Right ventricle myocardium superior (tissue), 1 donor: ENCODE data around the gene IL10RB. TPM values are rescaled to one million over a fixed set of nuclear protein-coding genes. Genes with fewer than 3 reads are reported as not detected.
"Not testable (repeated sequence)": the region's sequence is repeated elsewhere in the genome, so short reads cannot be mapped to it uniquely, and the experiment has no call there.

Source experiments
- ATAC-seq: fragments of 200-7000 bp; cut with Tn5 transposase; one replicate; pipeline ENCODE4 v1.9.1; 2020; ENCODE audit warnings: mild to moderate bottlenecking; ENCODE audit not compliant: poor library complexity
- DNase-seq: peaks from one replicate; pipeline ENCODE4 v3.0.0-alpha.2; 2020
- intact Hi-C: fragments of 100-400 bp; cut with DNase I; formaldehyde crosslinking; loops from one replicate; pipeline ENCODE4 v1.11.2; 2022
- total RNA-seq: library from RNA; stranded (reverse); fragmentation: NEBNext Ultra II Directional; extraction: Animal tissue kit (Norgen Biotek cat#: 25700); gene quantifications from one replicate; pipeline ENCODE4 v1.2.1, GENCODE V29; 2021
- donor health status: DM: no; HTN: yes; CAD: no; lungs with severe emphysema.

The IL10RB gene
- total RNA-seq, 1 donor from 2014 or later, result 8.8 TPM

- intact Hi-C loops, result no loop called here
- no peak for ATAC-seq
- no peak for DNase-seq
These were observed 51.0 kb downstream of the IL10RB start for GRCh38 chr21:33317145-33317544.

GRCh38 chr21:33317786-33318486 lies 51.8 kb downstream of the IL10RB start:
- intact Hi-C loops, result no loop called here
- no peak for ATAC-seq
- no peak for DNase-seq

- DNase-seq, intact Hi-C loops, ATAC-seq: not testable (repeated sequence)
These were observed 54.8 kb downstream of the IL10RB start for GRCh38 chr21:33321005-33321404.

- DNase-seq, ATAC-seq, intact Hi-C loops: not testable (repeated sequence)
These were observed 57.4 kb downstream of the IL10RB start for GRCh38 chr21:33323610-33324009.

GRCh38 chr21:33324291-33325221 lies 58.4 kb downstream of the IL10RB start, which contains the start of gene IFNAR1:
TSS of gene IFNAR1 (plus strand) at chr21:33324970. CDS start at chr21:33325056, 86 bp downstream.
- ATAC-seq, result peak; percentile 99
- peak; percentile 100 for DNase-seq
- intact Hi-C loops, result no loop called here

- intact Hi-C loops, result no loop called here
- DNase-seq (peak; percentile 87), ATAC-seq (peak; percentile 66)
These were observed 59.3 kb downstream of the IL10RB start for GRCh38 chr21:33325222-33326067.

GRCh38 chr21:33327326-33327725 lies 61.2 kb downstream of the IL10RB start:
- no peak for DNase-seq
- intact Hi-C loops, result no loop called here
- ATAC-seq, result no peak

GRCh38 chr21:33327792-33328433 lies 61.7 kb downstream of the IL10RB start:
- intact Hi-C loops, result no loop called here
- DNase-seq, result no peak

GRCh38 chr21:33330726-33331125 lies 64.6 kb downstream of the IL10RB start:
- ATAC-seq (no peak), DNase-seq (no peak)
- intact Hi-C loops, result no loop called here

More at GRCh38 chr21:33327792-33328433, 61.7 kb downstream of the IL10RB start:
- no peak for ATAC-seq

GRCh38 chr21:33332143-33332542 lies 66.0 kb downstream of the IL10RB start:
- DNase-seq, result no peak
- ATAC-seq, result no peak
- intact Hi-C loops, result no loop called here

GRCh38 chr21:33334191-33334590 lies 68.0 kb downstream of the IL10RB start:
- DNase-seq, result no peak
- no peak for ATAC-seq
- intact Hi-C loops, result no loop called here

GRCh38 chr21:33334824-33335223 lies 68.7 kb downstream of the IL10RB start:
- no peak for ATAC-seq
- intact Hi-C loops, result no loop called here

GRCh38 chr21:33339135-33339534 lies 73.0 kb downstream of the IL10RB start:
- intact Hi-C loops, result no loop called here
- no peak for DNase-seq
- no peak for ATAC-seq

More at GRCh38 chr21:33334824-33335223, 68.7 kb downstream of the IL10RB start:
- DNase-seq, result no peak

GRCh38 chr21:33339918-33340317 lies 73.8 kb downstream of the IL10RB start:
- intact Hi-C loops, result no loop called here
- DNase-seq (no peak), ATAC-seq (no peak)

- intact Hi-C loops, result no loop called here
- ATAC-seq, result no peak
- DNase-seq, result no peak
These were observed 79.6 kb downstream of the IL10RB start for GRCh38 chr21:33345751-33346238.
